ENCODE results near the gene NTRK3.

The NTRK3 gene

DNA sequence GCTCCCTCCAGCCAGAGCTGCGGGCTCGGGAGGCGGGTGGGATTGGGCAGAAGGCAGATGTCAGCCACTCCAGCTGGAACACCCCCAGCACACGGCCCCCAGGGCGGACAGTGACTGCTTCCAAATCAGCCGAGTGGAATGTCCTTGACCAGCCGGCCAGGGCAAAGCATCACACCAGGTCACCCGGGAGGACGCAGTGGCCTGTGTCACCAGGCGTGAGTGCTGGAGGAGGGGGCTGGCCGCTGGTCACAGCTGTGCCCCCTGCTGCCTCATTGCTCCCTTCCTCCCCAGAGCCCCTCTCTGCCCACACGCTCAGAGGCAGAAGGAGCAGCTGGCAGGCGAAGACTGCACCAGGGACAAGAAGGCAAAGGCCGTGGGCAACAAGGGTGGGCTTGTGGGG is 33.5 kb downstream of the NTRK3 start:
- TF ChIP-seq, protein P1, sequence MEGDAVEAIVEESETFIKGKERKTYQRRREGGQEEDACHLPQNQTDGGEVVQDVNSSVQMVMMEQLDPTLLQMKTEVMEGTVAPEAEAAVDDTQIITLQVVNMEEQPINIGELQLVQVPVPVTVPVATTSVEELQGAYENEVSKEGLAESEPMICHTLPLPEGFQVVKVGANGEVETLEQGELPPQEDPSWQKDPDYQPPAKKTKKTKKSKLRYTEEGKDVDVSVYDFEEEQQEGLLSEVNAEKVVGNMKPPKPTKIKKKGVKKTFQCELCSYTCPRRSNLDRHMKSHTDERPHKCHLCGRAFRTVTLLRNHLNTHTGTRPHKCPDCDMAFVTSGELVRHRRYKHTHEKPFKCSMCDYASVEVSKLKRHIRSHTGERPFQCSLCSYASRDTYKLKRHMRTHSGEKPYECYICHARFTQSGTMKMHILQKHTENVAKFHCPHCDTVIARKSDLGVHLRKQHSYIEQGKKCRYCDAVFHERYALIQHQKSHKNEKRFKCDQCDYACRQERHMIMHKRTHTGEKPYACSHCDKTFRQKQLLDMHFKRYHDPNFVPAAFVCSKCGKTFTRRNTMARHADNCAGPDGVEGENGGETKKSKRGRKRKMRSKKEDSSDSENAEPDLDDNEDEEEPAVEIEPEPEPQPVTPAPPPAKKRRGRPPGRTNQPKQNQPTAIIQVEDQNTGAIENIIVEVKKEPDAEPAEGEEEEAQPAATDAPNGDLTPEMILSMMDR (IDR thresholded peaks at IDR 0.05; ENCODE audit: low read depth, low read length, missing control alignments): no peak
- no peak for DNase-seq (ENCODE audit: extremely low read depth, low read depth)
- no peak overlapping the region for H3K4me3 ChIP-seq (replicated peaks; ENCODE audit: low read depth, low read length)

DNA sequence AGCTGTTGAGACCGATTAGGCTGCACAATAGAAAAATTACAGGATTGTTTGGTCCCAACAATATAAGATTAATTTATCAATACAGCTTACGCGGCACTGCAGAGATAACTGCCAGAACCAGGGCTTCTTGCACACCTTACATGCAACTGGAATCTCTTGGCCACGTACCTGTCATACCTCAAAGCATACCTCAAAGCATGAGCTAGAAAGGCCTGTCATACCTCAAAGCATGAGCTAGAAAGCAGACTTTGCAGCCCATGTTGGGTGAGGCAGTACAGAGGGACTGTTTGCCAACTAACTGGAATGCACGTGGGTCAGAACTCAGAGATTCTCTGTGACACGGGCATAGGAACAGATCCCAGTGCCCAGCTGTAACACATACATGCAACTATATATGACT is 34.7 kb downstream of the NTRK3 start:
- TF ChIP-seq, protein P1 (IDR thresholded peaks at IDR 0.05; ENCODE audit: low read depth, low read length, missing control alignments): no peak
- no peak for DNase-seq (ENCODE audit: extremely low read depth, low read depth)
- H3K4me3 ChIP-seq (replicated peaks; ENCODE audit: low read depth, low read length): no peak overlapping the region

DNA sequence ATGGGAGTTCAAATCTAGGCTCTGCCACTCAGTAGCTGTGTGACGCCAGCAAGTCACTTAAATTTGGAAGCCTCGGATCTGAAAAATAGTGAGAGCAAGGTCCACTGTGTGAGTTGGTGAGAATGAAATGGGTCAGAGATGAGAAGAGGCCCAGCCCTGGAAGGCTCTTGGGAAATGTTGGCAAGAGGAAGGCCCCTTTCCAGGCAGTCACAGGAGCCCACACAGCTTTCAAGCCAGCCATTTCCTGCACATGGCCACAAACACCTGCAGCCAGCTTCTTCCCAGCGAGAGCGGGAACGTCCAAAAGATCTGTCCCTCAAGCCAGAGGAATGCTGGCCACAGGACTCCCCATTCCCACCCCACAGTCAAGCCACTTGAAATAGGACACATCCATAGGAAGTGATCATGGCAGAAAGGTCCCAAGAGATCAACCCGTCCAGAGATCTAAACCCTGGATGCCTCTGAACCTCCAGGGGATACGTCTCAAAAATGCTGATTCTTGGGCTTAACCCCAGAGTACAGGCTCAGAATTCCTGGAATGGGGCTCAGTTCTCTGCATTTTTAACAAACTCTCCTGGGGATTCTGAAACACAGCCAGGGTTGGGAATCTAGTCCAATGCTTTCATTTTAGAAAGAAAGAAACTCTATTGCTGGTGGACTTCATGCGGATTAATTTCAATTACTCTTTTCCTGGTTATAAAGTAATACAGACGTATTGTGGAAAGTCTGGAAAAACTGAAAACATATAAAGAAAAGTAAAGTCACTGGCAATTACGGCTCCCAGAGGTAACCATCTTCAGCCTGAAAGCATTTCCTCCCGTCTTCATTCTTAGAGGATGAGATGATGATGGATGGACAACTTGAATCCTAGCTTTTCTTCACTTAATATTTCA is 35.9 kb downstream of the NTRK3 start:
- DNase-seq (ENCODE audit: extremely low read depth, low read depth): no peak
- TF ChIP-seq, protein P1 (IDR thresholded peaks at IDR 0.05; ENCODE audit: low read depth, low read length, missing control alignments): no peak
- H3K4me3 ChIP-seq (replicated peaks; ENCODE audit: low read depth, low read length): no peak overlapping the region

DNA sequence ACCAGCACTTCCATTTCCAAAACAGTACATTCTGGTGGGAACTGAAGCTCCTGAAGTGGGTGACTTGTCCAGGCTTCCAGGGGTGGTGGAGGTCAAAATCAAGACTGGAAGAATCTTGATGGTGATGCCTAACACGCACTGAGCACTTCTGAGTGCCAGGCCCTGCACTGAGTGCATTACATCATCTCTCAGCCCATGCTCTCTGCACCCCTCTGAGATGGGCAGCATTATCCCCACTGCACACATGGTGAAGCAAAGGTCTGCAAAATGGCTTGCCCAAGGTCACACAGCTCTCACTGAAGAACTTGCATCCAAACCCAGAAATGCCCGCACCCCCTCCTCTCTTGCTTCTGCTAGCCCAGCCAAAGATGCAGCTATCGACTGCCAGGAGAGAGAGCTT is 36.9 kb downstream of the NTRK3 start:
- TF ChIP-seq, protein P1 (IDR thresholded peaks at IDR 0.05; ENCODE audit: low read depth, low read length, missing control alignments): no peak
- H3K4me3 ChIP-seq (replicated peaks; ENCODE audit: low read depth, low read length): no peak overlapping the region
- no peak for DNase-seq (ENCODE audit: extremely low read depth, low read depth)

DNA sequence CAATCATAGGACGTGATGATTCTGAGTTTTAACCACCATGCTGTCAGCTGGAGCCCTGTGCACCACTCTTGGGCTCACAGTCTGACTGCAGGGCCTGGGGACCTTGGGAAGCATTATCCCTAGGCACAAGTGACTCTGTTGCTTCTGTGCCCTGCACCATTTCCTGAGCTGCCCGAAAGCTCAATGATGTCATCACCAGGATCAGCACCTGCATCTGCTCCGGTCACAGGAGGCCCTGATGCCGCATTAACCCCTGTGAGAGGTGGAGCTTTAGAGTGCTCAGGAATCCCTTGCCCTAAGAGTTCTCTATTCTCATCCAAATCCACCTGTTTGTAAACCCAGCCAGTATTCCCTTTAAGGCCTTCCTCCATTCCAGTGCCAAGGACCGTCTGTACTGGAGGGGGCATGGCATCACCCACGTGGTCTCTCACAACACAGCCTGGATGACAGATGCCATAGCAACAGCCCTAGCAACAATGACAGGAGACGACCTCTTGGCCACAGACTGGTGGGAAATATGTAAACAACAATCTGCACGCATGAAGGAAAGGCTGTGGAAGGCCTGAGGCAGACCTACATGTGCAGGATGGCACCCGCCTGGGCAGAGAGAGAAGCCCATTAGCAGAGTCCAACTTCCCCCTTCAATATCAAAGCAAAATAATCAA is 37.9 kb downstream of the NTRK3 start:
- H3K4me3 ChIP-seq (replicated peaks; ENCODE audit: low read depth, low read length): no peak overlapping the region
- TF ChIP-seq, protein P1 (IDR thresholded peaks at IDR 0.05; ENCODE audit: low read depth, low read length, missing control alignments): no peak
- no peak for DNase-seq (ENCODE audit: extremely low read depth, low read depth)

DNA sequence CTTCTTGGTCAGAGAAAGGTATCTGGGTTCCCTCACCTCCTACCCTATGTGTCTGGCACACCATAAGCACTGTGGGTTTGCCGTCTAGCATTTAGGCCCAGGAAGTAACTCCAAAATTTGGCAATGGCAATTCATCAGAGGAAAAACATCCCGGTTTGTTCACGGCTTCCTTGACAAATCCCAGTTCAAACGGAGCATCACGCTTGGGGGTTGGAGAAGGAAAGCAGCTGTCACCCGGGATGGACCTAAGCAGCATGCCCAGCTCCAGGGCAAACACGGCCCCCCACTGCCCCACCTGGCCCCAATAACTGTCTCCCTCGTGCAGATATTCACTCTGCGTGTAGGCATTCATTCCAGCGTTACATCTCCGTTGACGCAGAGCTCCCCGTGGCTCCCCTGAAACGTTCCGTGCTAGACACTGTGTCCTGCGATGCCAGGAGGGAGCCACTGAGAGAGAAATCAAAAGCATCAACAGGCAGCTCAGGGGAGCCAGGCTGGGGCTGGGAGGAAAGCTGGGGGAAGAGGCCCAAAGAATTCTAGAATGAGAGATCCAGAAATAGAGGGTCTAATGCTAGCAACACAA is 41.4 kb downstream of the NTRK3 start:
- TF ChIP-seq, protein P1 (IDR thresholded peaks at IDR 0.05; ENCODE audit: low read depth, low read length, missing control alignments): no peak
- no peak overlapping the region for H3K4me3 ChIP-seq (replicated peaks; ENCODE audit: low read depth, low read length)
- no peak for DNase-seq (ENCODE audit: extremely low read depth, low read depth)
